ENCODE results near the gene TNFRSF6B. TPM values are rescaled to one million over a fixed set of nuclear protein-coding genes. Genes with fewer than 3 reads are reported as not detected.

The TNFRSF6B gene
- total RNA-seq, 1 donor from 2014 or later: not detected

DNA sequence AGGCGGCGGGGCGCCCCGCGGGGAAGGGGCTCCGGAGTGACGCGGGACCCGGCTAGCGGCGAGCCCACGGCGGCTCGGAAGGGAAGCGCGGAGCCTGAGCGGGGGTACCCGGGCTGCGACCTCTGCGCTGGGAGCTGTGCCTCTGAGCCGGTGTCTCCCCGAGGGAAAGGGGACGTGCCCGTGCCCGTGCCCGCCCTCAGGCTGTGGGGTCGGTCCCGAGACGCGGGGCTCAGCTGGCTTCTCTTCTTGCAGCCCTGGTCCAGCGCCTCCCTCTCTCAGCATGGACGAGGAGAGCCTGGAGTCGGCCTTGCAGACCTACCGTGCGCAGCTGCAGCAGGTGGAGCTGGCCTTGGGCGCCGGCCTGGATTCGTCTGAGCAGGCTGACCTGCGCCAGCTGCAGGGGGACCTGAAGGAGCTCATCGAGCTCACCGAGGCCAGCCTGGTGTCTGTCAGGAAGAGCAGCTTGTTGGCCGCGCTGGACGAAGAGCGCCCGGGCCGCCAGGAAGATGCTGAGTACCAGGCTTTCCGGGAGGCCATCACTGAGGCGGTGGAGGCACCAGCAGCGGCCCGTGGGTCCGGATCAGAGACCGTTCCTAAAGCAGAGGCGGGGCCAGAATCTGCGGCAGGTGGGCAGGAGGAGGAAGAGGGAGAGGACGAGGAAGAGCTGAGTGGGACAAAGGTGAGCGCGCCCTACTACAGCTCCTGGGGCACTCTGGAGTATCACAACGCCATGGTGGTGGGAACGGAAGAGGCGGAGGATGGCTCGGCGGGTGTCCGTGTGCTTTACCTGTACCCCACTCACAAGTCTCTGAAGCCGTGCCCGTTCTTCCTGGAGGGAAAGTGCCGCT, 12.1 kb downstream of the TNFRSF6B start:
- Mint-ChIP-seq H3K36me3 (ENCODE audit: low read depth) (peaks cover 19% of the 10 kb centered on the region), H3K4me3 (peak overlapping the region; percentile 72), H3K27me3 (ENCODE audit: low read depth) (no peaks in the 10 kb centered on the region), H3K4me1 (peaks cover 24% of the 10 kb centered on the region), H3K9me3 (peaks cover 4% of the 10 kb centered on the region), H3K27ac (ENCODE audit: unreplicated experiment) (no peak overlapping the region)
- no peak for DNase-seq (ENCODE audit: low read depth, low spot score)
- TF ChIP-seq, protein P1, sequence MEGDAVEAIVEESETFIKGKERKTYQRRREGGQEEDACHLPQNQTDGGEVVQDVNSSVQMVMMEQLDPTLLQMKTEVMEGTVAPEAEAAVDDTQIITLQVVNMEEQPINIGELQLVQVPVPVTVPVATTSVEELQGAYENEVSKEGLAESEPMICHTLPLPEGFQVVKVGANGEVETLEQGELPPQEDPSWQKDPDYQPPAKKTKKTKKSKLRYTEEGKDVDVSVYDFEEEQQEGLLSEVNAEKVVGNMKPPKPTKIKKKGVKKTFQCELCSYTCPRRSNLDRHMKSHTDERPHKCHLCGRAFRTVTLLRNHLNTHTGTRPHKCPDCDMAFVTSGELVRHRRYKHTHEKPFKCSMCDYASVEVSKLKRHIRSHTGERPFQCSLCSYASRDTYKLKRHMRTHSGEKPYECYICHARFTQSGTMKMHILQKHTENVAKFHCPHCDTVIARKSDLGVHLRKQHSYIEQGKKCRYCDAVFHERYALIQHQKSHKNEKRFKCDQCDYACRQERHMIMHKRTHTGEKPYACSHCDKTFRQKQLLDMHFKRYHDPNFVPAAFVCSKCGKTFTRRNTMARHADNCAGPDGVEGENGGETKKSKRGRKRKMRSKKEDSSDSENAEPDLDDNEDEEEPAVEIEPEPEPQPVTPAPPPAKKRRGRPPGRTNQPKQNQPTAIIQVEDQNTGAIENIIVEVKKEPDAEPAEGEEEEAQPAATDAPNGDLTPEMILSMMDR (conservative IDR thresholded peaks at IDR 0.05): no peak

GRCh38 chr20:63709149-63709527, 12.7 kb downstream of the TNFRSF6B start:
- H3K4me1 Mint-ChIP-seq: peaks cover 24% of the 10 kb centered on the region
- peak overlapping the region; percentile 72 for H3K4me3 Mint-ChIP-seq
- no peak overlapping the region for H3K27ac Mint-ChIP-seq (ENCODE audit: unreplicated experiment)
- H3K36me3 Mint-ChIP-seq (ENCODE audit: low read depth): peaks cover 22% of the 10 kb centered on the region
- no peak for DNase-seq (ENCODE audit: low read depth, low spot score)
- TF ChIP-seq, protein P1 (conservative IDR thresholded peaks at IDR 0.05): no peak
- no peaks in the 10 kb centered on the region for H3K27me3 Mint-ChIP-seq (ENCODE audit: low read depth)
- H3K9me3 Mint-ChIP-seq: peaks cover 4% of the 10 kb centered on the region

GRCh38 chr20:63711085-63711645, 14.7 kb downstream of the TNFRSF6B start:
- Mint-ChIP-seq H3K4me1 (peaks cover 24% of the 10 kb centered on the region), H3K4me3 (peak overlapping the region; percentile 88), H3K9me3 (peaks cover 8% of the 10 kb centered on the region), H3K27me3 (ENCODE audit: low read depth) (no peaks in the 10 kb centered on the region), H3K36me3 (ENCODE audit: low read depth) (peaks cover 35% of the 10 kb centered on the region), H3K27ac (ENCODE audit: unreplicated experiment) (no peak overlapping the region)
- DNase-seq (ENCODE audit: low read depth, low spot score): no peak
- TF ChIP-seq, protein P1 (conservative IDR thresholded peaks at IDR 0.05): no peak

DNA sequence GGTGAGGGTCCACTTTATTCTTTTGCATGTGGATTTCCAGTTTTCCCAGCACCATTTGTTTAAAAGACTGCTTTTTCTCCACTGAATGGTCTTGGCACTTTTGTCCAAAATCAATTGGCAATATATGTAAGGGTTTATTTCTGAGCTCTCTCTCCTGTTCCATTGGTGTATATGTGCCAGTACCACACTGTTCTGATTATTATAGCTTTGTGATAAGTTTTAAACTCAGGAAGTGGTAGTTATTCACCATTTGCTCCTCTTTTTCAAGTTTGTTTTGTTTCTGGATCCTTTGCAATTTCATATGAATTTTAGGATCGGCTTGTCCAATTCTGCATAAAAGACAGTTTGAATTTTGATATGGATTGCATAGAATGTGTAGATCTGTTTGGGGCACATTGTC, 15.7 kb downstream of the TNFRSF6B start:
- Mint-ChIP-seq H3K4me3 (peak overlapping the region; percentile 71), H3K27ac (ENCODE audit: unreplicated experiment) (no peak overlapping the region), H3K36me3 (ENCODE audit: low read depth) (peaks cover 43% of the 10 kb centered on the region), H3K9me3 (peaks cover 9% of the 10 kb centered on the region), H3K4me1 (peaks cover 15% of the 10 kb centered on the region), H3K27me3 (ENCODE audit: low read depth) (no peaks in the 10 kb centered on the region)
- TF ChIP-seq, protein P1 (conservative IDR thresholded peaks at IDR 0.05): no peak
- DNase-seq (ENCODE audit: low read depth, low spot score): no peak

DNA sequence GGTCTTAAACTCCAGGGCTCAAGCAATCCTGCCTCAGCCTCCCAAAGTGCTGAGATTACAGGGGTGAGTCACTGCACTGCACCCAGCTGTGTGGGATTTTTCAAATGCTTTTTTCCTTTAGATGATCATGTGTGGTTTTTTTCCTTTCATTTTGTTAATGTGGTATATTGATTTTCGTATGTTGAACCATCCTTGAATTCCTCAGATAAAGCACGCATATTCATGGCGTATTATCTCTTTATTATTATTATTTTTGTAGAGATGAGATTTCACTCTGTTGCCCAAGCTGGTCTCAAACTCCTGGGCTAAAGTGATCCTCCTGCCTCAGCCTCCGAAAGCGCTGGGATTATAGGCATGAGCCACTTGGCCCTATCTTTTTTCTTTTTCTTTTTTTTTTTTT, 18.4 kb downstream of the TNFRSF6B start:
- DNase-seq (ENCODE audit: low read depth, low spot score): no peak
- Mint-ChIP-seq H3K4me1 (peaks cover 7% of the 10 kb centered on the region), H3K4me3 (no peak overlapping the region), H3K9me3 (peaks cover 13% of the 10 kb centered on the region), H3K27me3 (ENCODE audit: low read depth) (no peaks in the 10 kb centered on the region), H3K27ac (ENCODE audit: unreplicated experiment) (no peak overlapping the region), H3K36me3 (ENCODE audit: low read depth) (peaks cover 54% of the 10 kb centered on the region)
- TF ChIP-seq, protein P1 (conservative IDR thresholded peaks at IDR 0.05): no peak

All from neural crest cell (in vitro differentiated cells).